ENCODE measurements around the gene TIMP3. TPM values are rescaled to one million over a fixed set of nuclear protein-coding genes. Genes with fewer than 3 reads are reported as not detected.

The TIMP3 gene
- total RNA-seq, 2 donors from 2014 or later: 149 to 280 TPM

GRCh38 chr22:32828150-32828549, 26.6 kb downstream of the TIMP3 start:
- ATAC-seq (no peak), DNase-seq (no peak)
- intact Hi-C loops (cut with DNase I): no loop called here
- no peak for TF ChIP-seq CTCF (IDR thresholded peaks at IDR 0.05)
- no peak for TF ChIP-seq POLR2A (IDR thresholded peaks at IDR 0.05)
- Histone ChIP-seq H3K9me3 (no peaks in the 10 kb centered on the region), H3K27ac (peak overlapping the region in 1 of 4 donors; percentile 12), H3K36me3 (replicated peaks in 1 of 2; ENCODE audit: insufficient read depth in 1 of 2, low read depth in 2 of 2) (no peaks in the 10 kb centered on the region), H3K4me1 (no peaks in the 10 kb centered on the region), H3K27me3 (no peaks in the 10 kb centered on the region), H3K4me3 (no peak overlapping the region)
- WGBS, 2 donors: 36 to 60% methylated on average over 2 of the region's 2 CpGs

- ATAC-seq: no peak
- H3K27ac ChIP-seq: no peak overlapping the region
- no peaks in the 10 kb centered on the region for H3K4me1 ChIP-seq
Measured at GRCh38 chr22:32828561-32828960, 27.1 kb downstream of the TIMP3 start.

GRCh38 chr22:32829451-32829851, 27.9 kb downstream of the TIMP3 start:
- ATAC-seq (no peak), DNase-seq (no peak)
- Histone ChIP-seq H3K9me3 (no peaks in the 10 kb centered on the region), H3K4me1 (no peaks in the 10 kb centered on the region), H3K4me3 (no peak overlapping the region), H3K36me3 (replicated peaks in 1 of 2; ENCODE audit: insufficient read depth in 1 of 2, low read depth in 2 of 2) (no peaks in the 10 kb centered on the region), H3K27me3 (no peaks in the 10 kb centered on the region), H3K27ac (no peak overlapping the region)
- no peak for TF ChIP-seq POLR2A (IDR thresholded peaks at IDR 0.05)
- no peak for TF ChIP-seq CTCF (IDR thresholded peaks at IDR 0.05)
- 81 to 86% methylated on average over 7 to 10 of the region's 10 CpGs for WGBS, 2 donors
- intact Hi-C loops (cut with DNase I): no loop called here

More at GRCh38 chr22:32828561-32828960, 27.1 kb downstream of the TIMP3 start:
- intact Hi-C loops (cut with DNase I): no loop called here
- 60 to 62% methylated on average over 5 of the region's 5 CpGs for WGBS, 2 donors
- no peaks in the 10 kb centered on the region for H3K27me3 ChIP-seq
- no peaks in the 10 kb centered on the region for H3K36me3 ChIP-seq (replicated peaks in 1 of 2; ENCODE audit: insufficient read depth in 1 of 2, low read depth in 2 of 2)
- TF ChIP-seq CTCF (IDR thresholded peaks at IDR 0.05): no peak
- no peak for TF ChIP-seq POLR2A (IDR thresholded peaks at IDR 0.05)
- no peak overlapping the region for H3K4me3 ChIP-seq
- DNase-seq: no peak
- H3K9me3 ChIP-seq: no peaks in the 10 kb centered on the region

- WGBS, 2 donors: 60 to 64% methylated on average over 8 to 11 of the region's 11 CpGs
- intact Hi-C loops (cut with DNase I): no loop called here
- TF ChIP-seq CTCF (IDR thresholded peaks at IDR 0.05) (no peak), POLR2A (IDR thresholded peaks at IDR 0.05) (no peak)
- Histone ChIP-seq H3K4me1 (no peaks in the 10 kb centered on the region), H3K9me3 (no peaks in the 10 kb centered on the region), H3K36me3 (replicated peaks in 1 of 2; ENCODE audit: insufficient read depth in 1 of 2, low read depth in 2 of 2) (no peaks in the 10 kb centered on the region), H3K27ac (no peak overlapping the region), H3K27me3 (no peaks in the 10 kb centered on the region), H3K4me3 (no peak overlapping the region)
- DNase-seq (peak in 3 of 4 donors; percentile 9 to 28 (median 22)), ATAC-seq (peak; percentile 24)
Measured at GRCh38 chr22:32830473-32830872, 29.0 kb downstream of the TIMP3 start.

GRCh38 chr22:32830957-32831356, 29.5 kb downstream of the TIMP3 start:
- WGBS, 2 donors: 58 to 59% methylated on average over 2 of the region's 2 CpGs

More at GRCh38 chr22:32830957-32831356, 29.5 kb downstream of the TIMP3 start:
- H3K4me1 ChIP-seq: no peaks in the 10 kb centered on the region
- no peaks in the 10 kb centered on the region for H3K9me3 ChIP-seq
- TF ChIP-seq CTCF (IDR thresholded peaks at IDR 0.05) (no peak), POLR2A (IDR thresholded peaks at IDR 0.05) (no peak)
- intact Hi-C loops (cut with DNase I): no loop called here
- no peaks in the 10 kb centered on the region for H3K27me3 ChIP-seq
- ATAC-seq (no peak), DNase-seq (no peak)
- no peaks in the 10 kb centered on the region for H3K36me3 ChIP-seq (replicated peaks in 1 of 2; ENCODE audit: insufficient read depth in 1 of 2, low read depth in 2 of 2)
- H3K27ac ChIP-seq: peak overlapping the region in 1 of 4 donors; percentile 38
- H3K4me3 ChIP-seq: no peak overlapping the region

All from body of pancreas (tissue), 4 donors.